SK-N-MC (cell line): Measurements from ENCODE around the gene FAAP20.

Source experiments
- DNase-seq: peaks from one replicate; pipeline ENCODE4 v3.0.0-alpha.2; 2011; ENCODE audit warnings: low read depth, low spot score
- H3K27ac ChIP-seq: fragments of 200-600 bp; sonication (generic); 2 replicates; pipeline ENCODE4 v1.5.1; 2016; ENCODE audit warnings: mixed run types
- H3K36me3 ChIP-seq: fragments of 200-600 bp; sonication (generic); 2 replicates; pipeline ENCODE4 v1.6.1; 2017; ENCODE audit warnings: antibody characterized with exemption, low read length, mixed read lengths; ENCODE audit not compliant: insufficient read depth
- H3K4me3 ChIP-seq: fragments of 200-600 bp; sonication (generic); 2 replicates; pipeline ENCODE4 v1.5.1; 2016
- H3K9ac ChIP-seq: fragments of 200-600 bp; sonication (generic); 2 replicates; pipeline ENCODE4 v1.8.0; 2017; ENCODE audit warnings: mixed run types, mixed read lengths; ENCODE audit not compliant: insufficient read length
- H3K9me3 ChIP-seq: fragments of 200-600 bp; sonication (generic); 2 replicates; pipeline ENCODE4 v1.6.1; 2017; ENCODE audit warnings: low read depth, mild to moderate bottlenecking, antibody characterized with exemption, low read length, moderate library complexity, mixed read lengths
- EZH2 ChIP-seq: fragments of 200-600 bp; sonication (generic); IDR thresholded peaks from one replicate; pipeline ENCODE4 v1.6.1; 2017; ENCODE audit warnings: antibody characterized with exemption
- FOXP2 ChIP-seq: optimal IDR thresholded peaks from 2 replicates; pipeline ENCODE3; 2011; ENCODE audit warnings: mild to moderate bottlenecking, moderate library complexity; ENCODE audit not compliant: insufficient read depth; ENCODE audit errors: extremely low read length, control extremely low read depth
- POLR2AphosphoS5 ChIP-seq: IDR thresholded peaks from 2 replicates; pipeline ENCODE4 v1.6.1; 2012; ENCODE audit warnings: mild to moderate bottlenecking, low read depth, low read length, borderline replicate concordance

FAAP20 gene

GRCh38 chr1:2180297-2181245 is 14.0 kb downstream of the FAAP20 start:
- no peaks in the 10 kb centered on the region for H3K36me3 ChIP-seq
- H3K9me3 ChIP-seq: no peaks in the 10 kb centered on the region
- DNase-seq: no peak
- TF ChIP-seq FOXP2: no peak
- no peak for TF ChIP-seq POLR2AphosphoS5
- TF ChIP-seq EZH2: no peak
- H3K9ac ChIP-seq: no peak overlapping the region
- no peak overlapping the region for H3K4me3 ChIP-seq
- H3K27ac ChIP-seq: no peak overlapping the region

GRCh38 chr1:2179283-2180013 is 15.1 kb downstream of the FAAP20 start:
- H3K36me3 ChIP-seq: no peaks in the 10 kb centered on the region
- H3K9me3 ChIP-seq: no peaks in the 10 kb centered on the region
- H3K9ac ChIP-seq: no peak overlapping the region
- H3K4me3 ChIP-seq: no peak overlapping the region
- DNase-seq: no peak
- no peak overlapping the region for H3K27ac ChIP-seq
- TF ChIP-seq POLR2AphosphoS5: no peak
- TF ChIP-seq FOXP2: no peak
- no peak for TF ChIP-seq EZH2

- DNase-seq: no peak
- Histone ChIP-seq H3K9ac (no peak overlapping the region), H3K27ac (no peak overlapping the region), H3K9me3 (no peaks in the 10 kb centered on the region), H3K4me3 (no peak overlapping the region), H3K36me3 (no peaks in the 10 kb centered on the region)
- TF ChIP-seq FOXP2 (no peak), POLR2AphosphoS5 (no peak), EZH2 (no peak)
These were observed 15.7 kb downstream of the FAAP20 start for GRCh38 chr1:2178875-2179274.

GRCh38 chr1:2177946-2178538 is 16.5 kb downstream of the FAAP20 start:
- no peak for DNase-seq
- Histone ChIP-seq H3K4me3 (no peak overlapping the region), H3K27ac (no peak overlapping the region), H3K36me3 (no peaks in the 10 kb centered on the region), H3K9ac (no peak overlapping the region), H3K9me3 (no peaks in the 10 kb centered on the region)
- TF ChIP-seq EZH2: no peak
- no peak for TF ChIP-seq FOXP2
- no peak for TF ChIP-seq POLR2AphosphoS5

- DNase-seq: no peak
- Histone ChIP-seq H3K9me3 (no peaks in the 10 kb centered on the region), H3K4me3 (no peak overlapping the region), H3K27ac (no peak overlapping the region), H3K9ac (no peak overlapping the region), H3K36me3 (no peaks in the 10 kb centered on the region)
- TF ChIP-seq POLR2AphosphoS5: no peak
- TF ChIP-seq EZH2: no peak
- TF ChIP-seq FOXP2: no peak
These were observed 17.0 kb downstream of the FAAP20 start for GRCh38 chr1:2177541-2177940.

- Histone ChIP-seq H3K36me3 (no peaks in the 10 kb centered on the region), H3K4me3 (no peak overlapping the region), H3K9ac (no peak overlapping the region), H3K27ac (no peak overlapping the region), H3K9me3 (no peaks in the 10 kb centered on the region)
- no peak for DNase-seq
- TF ChIP-seq FOXP2: no peak
- TF ChIP-seq EZH2: no peak
- TF ChIP-seq POLR2AphosphoS5: no peak
These were observed 18.0 kb downstream of the FAAP20 start for GRCh38 chr1:2176615-2177014.

GRCh38 chr1:2175681-2176454 is 18.7 kb downstream of the FAAP20 start:
- Histone ChIP-seq H3K4me3 (no peak overlapping the region), H3K36me3 (no peaks in the 10 kb centered on the region), H3K9ac (no peak overlapping the region)

GRCh38 chr1:2175055-2175414 is 19.5 kb downstream of the FAAP20 start:
- Histone ChIP-seq H3K36me3 (no peaks in the 10 kb centered on the region), H3K4me3 (no peak overlapping the region), H3K9me3 (no peaks in the 10 kb centered on the region), H3K9ac (no peak overlapping the region), H3K27ac (no peak overlapping the region)
- no peak for DNase-seq
- TF ChIP-seq EZH2 (no peak), POLR2AphosphoS5 (no peak), FOXP2 (no peak)

More at GRCh38 chr1:2175681-2176454, 18.7 kb downstream of the FAAP20 start:
- Histone ChIP-seq H3K9me3 (no peaks in the 10 kb centered on the region), H3K27ac (no peak overlapping the region)
- DNase-seq: no peak
- no peak for TF ChIP-seq EZH2
- no peak for TF ChIP-seq POLR2AphosphoS5
- TF ChIP-seq FOXP2: no peak
